Measurements from ENCODE around the gene QSOX1.

QSOX1 gene

DNA sequence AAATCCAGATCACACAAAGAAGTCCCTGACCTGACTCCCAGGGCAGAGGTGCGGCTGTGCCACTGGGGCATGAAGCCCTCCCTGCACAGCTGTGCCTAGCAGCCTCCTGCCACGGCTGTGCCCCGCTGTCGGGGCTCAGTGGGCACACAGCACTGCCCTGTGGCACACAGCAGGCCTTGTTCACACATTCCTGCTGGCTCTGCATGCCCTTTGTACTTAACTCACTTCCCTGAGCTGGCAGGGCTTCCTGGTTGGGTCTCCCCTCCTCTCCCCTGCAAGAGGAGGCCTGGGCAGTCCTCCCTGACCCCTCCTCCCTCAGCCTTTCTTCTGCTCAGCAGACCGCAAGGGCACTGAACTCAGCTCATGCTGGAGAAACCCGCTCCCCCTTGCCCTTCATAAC lies 90.2 kb downstream of the QSOX1 start:
- DNase-seq (ENCODE audit: low spot score): no peak
- TF ChIP-seq, protein P1, sequence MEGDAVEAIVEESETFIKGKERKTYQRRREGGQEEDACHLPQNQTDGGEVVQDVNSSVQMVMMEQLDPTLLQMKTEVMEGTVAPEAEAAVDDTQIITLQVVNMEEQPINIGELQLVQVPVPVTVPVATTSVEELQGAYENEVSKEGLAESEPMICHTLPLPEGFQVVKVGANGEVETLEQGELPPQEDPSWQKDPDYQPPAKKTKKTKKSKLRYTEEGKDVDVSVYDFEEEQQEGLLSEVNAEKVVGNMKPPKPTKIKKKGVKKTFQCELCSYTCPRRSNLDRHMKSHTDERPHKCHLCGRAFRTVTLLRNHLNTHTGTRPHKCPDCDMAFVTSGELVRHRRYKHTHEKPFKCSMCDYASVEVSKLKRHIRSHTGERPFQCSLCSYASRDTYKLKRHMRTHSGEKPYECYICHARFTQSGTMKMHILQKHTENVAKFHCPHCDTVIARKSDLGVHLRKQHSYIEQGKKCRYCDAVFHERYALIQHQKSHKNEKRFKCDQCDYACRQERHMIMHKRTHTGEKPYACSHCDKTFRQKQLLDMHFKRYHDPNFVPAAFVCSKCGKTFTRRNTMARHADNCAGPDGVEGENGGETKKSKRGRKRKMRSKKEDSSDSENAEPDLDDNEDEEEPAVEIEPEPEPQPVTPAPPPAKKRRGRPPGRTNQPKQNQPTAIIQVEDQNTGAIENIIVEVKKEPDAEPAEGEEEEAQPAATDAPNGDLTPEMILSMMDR (IDR thresholded peaks at IDR 0.05; ENCODE audit: extremely low read depth, missing control alignments): no peak

DNA sequence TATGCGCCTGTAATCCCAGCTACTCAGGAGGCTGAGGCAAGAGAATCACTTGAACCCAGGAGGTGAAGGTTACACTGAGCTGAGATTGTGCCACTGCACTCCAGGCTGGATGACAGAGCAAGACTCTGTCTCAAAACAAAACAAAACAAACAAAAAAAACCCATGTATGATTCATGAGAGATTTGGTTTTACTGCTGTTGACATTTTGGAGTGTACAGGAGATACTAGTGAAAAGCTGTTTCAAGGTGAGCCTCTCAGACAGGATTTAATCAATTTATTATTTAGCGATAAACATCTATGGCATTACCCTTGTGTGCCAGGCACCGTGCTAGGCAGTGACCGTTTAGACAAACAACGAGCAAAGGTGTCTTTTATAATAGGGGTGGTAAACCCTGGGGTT lies 91.9 kb downstream of the QSOX1 start:
- no peak for DNase-seq (ENCODE audit: low spot score)

DNA sequence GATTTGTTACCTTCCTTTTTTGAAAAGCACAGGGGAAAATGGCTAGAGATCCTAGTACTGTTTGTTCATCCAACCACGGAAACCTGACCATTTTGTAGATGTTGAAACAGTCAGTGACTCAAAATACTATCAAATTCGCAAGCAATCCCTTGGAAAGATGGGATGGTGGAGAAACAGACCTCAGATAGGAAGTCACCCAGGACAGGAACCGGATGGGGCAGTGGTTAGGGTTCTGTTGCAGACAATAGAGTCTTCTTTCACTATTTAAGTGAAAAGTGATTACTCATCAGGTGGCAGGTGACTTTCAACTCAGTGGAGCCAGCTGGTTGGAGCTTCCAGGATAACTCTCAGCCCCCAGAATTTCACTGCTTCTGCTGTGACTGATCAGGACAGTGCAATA lies 92.4 kb downstream of the QSOX1 start:
- TF ChIP-seq, protein P1 (IDR thresholded peaks at IDR 0.05; ENCODE audit: extremely low read depth, missing control alignments): no peak
- DNase-seq (ENCODE audit: low spot score): no peak

More for the DNA sequence above, 91.9 kb downstream of the QSOX1 start:
- TF ChIP-seq, protein P1 (IDR thresholded peaks at IDR 0.05; ENCODE audit: extremely low read depth, missing control alignments): no peak

DNA sequence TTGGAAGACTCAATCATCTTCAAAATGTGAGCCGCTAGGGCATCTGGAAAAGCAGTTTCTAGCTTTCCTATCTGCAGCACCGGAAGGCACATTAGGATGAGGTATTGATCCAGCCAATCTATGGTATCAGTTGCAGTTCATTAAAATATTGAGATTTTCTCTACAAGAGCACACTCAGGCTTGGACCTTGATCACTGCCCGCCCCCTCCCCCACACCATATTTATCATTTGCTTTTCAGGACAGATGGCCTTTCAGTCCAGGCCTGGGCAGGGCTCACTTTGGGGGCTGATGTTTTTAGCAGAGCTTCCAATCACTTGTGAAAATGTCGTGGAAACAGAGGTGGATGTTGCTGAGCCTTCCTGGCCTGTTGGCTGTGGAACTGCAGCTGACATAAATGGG lies 92.9 kb downstream of the QSOX1 start:
- DNase-seq (ENCODE audit: low spot score): no peak
- TF ChIP-seq, protein P1 (IDR thresholded peaks at IDR 0.05; ENCODE audit: extremely low read depth, missing control alignments): no peak

DNA sequence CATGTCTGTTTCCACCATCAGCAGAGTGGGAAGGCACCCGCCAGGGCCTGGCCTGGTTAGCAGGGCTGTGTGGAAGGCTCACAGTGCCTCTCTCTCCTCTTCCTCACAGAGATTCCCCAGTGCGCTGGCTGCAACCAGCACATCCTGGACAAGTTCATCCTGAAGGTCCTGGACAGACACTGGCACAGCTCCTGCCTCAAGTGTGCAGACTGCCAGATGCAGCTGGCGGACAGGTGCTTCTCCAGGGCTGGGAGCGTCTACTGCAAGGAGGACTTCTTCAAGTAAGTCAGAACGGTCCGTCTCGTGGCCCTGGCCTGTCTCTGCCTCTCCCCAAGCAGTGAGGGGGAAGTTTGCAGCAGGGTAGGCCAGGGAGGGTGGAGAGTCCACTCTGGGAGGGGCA lies 93.5 kb downstream of the QSOX1 start:
- TF ChIP-seq, protein P1 (IDR thresholded peaks at IDR 0.05; ENCODE audit: extremely low read depth, missing control alignments): no peak
- no peak for DNase-seq (ENCODE audit: low spot score)

DNA sequence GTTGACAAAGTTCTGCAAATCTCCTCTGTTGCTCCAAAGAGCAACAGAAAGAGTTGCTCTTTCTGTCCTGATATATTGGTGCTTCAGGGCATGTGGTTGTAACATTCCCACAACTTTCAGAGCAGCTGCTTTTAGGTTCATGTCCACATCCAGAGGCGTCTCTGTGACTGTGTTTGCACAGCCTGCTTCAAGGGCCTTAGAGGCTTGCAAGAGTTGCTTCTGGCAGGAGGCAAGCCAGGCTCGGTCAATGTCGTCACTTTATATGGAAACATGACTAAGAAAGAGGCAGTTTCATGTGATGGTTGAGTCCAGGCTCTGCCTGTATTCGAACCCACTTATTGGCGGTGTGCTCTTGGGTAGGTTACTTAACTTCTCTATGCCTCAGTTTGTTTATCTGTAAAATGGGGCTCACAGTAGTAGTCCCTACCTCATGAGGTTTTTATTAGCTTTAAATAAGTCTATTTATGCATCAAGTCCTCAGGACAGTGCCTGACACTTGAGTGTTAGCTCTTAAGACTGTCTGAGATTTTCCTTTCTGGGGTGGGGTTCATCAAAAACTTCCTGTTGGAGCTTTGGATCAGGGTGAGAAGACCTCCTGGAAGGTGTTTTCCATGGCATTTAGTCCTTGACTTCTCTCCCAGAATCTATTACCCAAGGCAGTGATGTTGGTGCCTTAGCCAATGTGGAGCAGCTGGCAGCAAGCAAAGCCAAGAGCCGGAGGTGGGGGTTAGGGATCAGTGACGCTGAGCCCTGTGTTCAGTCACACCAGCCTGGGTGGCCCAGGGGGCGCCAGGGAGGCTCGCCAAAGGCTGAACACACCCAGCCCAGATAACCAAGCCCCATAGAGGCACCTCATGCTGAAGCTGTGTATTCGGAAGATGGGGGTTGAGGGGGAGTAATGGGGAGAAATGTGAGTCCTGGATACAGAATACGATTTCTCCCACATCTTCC lies 94.3 kb downstream of the QSOX1 start:
- no peak for DNase-seq (ENCODE audit: low spot score)
- TF ChIP-seq, protein P1 (IDR thresholded peaks at IDR 0.05; ENCODE audit: extremely low read depth, missing control alignments): no peak

DNA sequence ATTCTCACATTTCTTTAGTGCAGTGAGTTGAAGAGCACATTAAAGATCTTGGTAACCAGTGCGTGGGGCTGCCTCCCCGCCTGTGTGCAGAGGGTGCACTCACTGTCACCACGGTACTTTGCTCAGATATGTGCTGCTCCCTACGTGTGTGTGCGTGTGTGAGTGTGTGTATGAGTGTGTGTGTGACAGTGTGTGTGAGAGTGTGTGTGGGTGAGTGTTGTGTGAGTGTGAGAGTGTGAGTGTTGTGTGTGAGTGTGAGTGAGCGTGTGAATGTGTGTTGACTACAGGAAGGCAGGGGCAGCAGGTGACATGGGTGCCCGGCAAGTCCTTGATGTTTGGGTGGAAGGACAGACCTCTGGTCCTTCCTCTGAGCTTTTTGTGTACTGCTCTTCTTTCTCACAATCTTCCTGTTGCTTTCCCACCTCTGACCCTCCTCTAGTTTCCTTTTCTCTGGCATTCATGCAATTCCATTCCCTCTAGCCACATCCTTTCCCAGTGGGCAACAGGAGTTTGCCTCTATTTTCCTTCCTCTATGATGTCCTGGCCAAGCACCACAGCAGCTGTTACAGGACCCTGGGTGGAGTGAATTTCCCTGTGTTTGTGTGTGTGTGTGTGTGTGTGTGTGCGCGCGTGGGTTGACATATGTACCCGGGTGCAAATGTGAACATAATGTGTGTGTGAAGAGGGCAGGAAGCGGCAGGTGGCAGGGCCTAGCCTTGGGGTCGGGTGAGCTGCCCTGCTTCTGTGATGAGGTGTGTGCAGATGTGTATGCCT lies 95.2 kb downstream of the QSOX1 start:
- TF ChIP-seq, protein P1 (IDR thresholded peaks at IDR 0.05; ENCODE audit: extremely low read depth, missing control alignments): no peak
- no peak for DNase-seq (ENCODE audit: low spot score)
